ENCODE measurements around the gene FOXI1. TPM values are rescaled to one million over a fixed set of nuclear protein-coding genes. Genes with fewer than 3 reads are reported as not detected.

Gene FOXI1
- total and polyA plus RNA-seq, 8 donors: 0.09 to 1.8 (median 0.38) TPM; not detected in 3

GRCh38 chr5:170155771-170156170 lies 50.1 kb downstream of the FOXI1 start:
- Histone ChIP-seq H3K9me3 (no peaks in the 10 kb centered on the region), H3K27ac (no peak overlapping the region), H3K36me3 (no peaks in the 10 kb centered on the region), H3K27me3 (no peaks in the 10 kb centered on the region), H3K4me1 (no peaks in the 10 kb centered on the region), H3K4me3 (no peak overlapping the region)
- FAIRE-seq: no peak
- ATAC-seq: no peak
- DNase-seq: no peak
- 81 to 89% methylated on average over 3 of the region's 3 CpGs for WGBS, 2 donors
- intact Hi-C loops (cut with DNase I): no loop called here
- TF ChIP-seq, protein P1, sequence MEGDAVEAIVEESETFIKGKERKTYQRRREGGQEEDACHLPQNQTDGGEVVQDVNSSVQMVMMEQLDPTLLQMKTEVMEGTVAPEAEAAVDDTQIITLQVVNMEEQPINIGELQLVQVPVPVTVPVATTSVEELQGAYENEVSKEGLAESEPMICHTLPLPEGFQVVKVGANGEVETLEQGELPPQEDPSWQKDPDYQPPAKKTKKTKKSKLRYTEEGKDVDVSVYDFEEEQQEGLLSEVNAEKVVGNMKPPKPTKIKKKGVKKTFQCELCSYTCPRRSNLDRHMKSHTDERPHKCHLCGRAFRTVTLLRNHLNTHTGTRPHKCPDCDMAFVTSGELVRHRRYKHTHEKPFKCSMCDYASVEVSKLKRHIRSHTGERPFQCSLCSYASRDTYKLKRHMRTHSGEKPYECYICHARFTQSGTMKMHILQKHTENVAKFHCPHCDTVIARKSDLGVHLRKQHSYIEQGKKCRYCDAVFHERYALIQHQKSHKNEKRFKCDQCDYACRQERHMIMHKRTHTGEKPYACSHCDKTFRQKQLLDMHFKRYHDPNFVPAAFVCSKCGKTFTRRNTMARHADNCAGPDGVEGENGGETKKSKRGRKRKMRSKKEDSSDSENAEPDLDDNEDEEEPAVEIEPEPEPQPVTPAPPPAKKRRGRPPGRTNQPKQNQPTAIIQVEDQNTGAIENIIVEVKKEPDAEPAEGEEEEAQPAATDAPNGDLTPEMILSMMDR (IDR thresholded peaks at IDR 0.05): no peak

DNA sequence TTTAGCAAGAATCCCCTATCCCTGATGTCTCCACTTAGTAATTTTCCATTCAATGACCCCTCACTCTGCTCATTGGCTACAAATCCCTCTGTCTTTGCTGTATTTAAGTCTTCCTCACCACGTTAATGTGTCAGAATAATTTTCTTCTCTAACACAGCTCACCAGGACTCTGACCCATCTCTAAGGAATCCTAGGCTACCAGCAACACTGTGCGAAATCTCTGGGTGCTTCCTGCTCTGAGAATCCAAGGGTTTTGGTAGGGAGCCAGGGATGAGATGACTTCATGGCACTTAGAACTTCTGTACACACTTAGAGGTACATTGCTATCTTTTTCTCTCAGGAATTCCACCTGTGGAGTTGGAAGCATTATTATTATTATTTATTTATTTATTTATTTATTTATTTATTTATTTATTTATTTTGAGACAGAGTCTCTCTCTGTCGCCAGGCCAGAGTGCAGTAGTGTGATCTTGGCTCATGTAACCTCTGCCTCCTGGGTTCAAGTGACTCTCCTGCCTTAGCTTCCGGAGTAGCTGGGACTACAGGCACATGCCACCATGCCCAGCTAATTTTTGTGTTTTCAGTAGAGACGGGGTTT lies 53.5 kb downstream of the FOXI1 start:
- WGBS, 2 donors: 75 to 82% methylated on average over 5 of the region's 5 CpGs
- intact Hi-C loops (cut with DNase I): no loop called here
- no peak overlapping the region for H3K4me3 ChIP-seq
- no peaks in the 10 kb centered on the region for H3K36me3 ChIP-seq
- no peak for DNase-seq
- H3K9me3 ChIP-seq: no peaks in the 10 kb centered on the region
- H3K27ac ChIP-seq: no peak overlapping the region
- no peaks in the 10 kb centered on the region for H3K27me3 ChIP-seq
- no peak for FAIRE-seq
- TF ChIP-seq, protein P1 (IDR thresholded peaks at IDR 0.05): no peak
- no peak for ATAC-seq
- H3K4me1 ChIP-seq: no peaks in the 10 kb centered on the region

Other genes starting within 250 kb of the FOXI1 start
- gene INSYN2B, start 125.4 kb upstream of the FOXI1 start, total RNA-seq: not detected
- under 1 TPM in 1 of 2 donors, not detected in 1; 0.02 TPM for gene INSYN2B, start 125.4 kb upstream of the FOXI1 start, polyA plus RNA-seq
- not detected for gene C5orf58, start 127.1 kb downstream of the FOXI1 start, total RNA-seq
- under 1 TPM in 1 of 2 donors, not detected in 1; 0.21 TPM for gene C5orf58, start 127.1 kb downstream of the FOXI1 start, polyA plus RNA-seq
- gene LCP2, start 191.9 kb downstream of the FOXI1 start, total RNA-seq: 10 to 100 TPM in 2 of 6 donors, 1 to 10 TPM in 4; 2.0 to 22.0 (median 4.9) TPM
- 1 to 10 TPM; 1.9 to 2.6 TPM for gene LCP2, start 191.9 kb downstream of the FOXI1 start, polyA plus RNA-seq